G401 (cell line): Measurements from ENCODE around the gene CFAP100. TPM values are rescaled to one million over a fixed set of nuclear protein-coding genes. Genes with fewer than 3 reads are reported as not detected.

ENCODE experiments used
- DNase-seq: peaks from one replicate; pipeline ENCODE4 v3.0.0-alpha.2; 2015; ENCODE audit warnings: low spot score
- in situ Hi-C: cut with HindIII; loops from 2 replicates; pipeline ENCODE4 v1.10.0; 2016; ENCODE audit warnings: low sequenced_read_pairs, mixed read lengths
- total RNA-seq: library from RNA; depleted of rRNA; stranded (reverse); fragments of >200 nt; shearing (Covaris generic); gene quantifications from 2 replicates; pipeline ENCODE4 v1.2.3, GENCODE V29; 2014

CFAP100 gene
- total RNA-seq, 1 experiment from 2014 or later = not detected

DNA sequence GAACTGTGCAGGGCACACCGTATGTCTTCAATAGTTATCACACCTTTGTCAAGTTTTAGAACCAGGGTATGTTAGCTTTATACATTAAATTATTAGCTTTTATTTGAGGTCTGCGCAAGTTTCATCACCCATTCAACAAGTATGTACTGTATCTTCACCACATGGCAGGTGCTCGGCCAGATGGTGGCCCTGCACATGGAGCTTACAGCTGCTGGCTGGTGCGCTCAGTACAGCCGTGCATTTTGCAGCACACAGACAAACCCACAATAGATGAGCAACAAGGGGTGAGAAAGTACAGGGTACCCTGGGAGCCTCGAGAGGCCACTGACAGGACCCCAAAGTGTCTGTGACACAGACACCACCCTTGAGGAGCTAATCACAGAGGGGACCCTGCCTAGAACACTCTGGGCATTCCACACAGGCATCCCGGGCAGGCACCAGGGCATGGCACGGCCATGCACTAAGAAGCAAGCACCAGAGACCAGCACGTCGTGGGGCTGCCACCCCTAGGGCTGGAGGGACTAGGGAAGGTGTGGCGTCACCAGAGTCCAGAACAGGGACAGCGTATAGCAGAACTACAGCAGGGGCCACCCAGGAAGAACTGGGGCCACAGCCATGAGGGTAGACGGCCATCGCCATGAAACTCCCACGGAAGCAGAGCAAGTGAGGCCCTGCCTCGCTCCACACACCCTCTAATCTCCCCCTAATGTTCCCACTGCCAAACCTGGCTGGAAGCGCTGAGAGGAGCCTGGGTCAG is 53.6 kb downstream of the CFAP100 start:
- in situ Hi-C loops = no loop called here
- DNase-seq = no peak

DNA sequence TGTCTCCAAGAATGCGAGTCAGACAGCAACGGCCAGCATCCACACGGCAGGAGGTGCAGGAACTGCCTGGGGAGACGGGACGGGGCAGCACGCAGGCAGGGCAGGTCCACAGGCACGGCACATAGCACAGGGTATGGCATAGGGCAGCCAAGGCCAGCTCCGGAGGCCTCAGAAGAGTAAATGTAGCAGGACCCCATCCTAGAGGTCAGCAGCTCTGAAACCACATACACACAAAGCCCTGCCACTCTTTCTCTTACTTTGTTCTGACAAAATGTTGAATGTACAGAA is 54.1 kb downstream of the CFAP100 start:
- in situ Hi-C loops = no loop called here
- no peak for DNase-seq

DNA sequence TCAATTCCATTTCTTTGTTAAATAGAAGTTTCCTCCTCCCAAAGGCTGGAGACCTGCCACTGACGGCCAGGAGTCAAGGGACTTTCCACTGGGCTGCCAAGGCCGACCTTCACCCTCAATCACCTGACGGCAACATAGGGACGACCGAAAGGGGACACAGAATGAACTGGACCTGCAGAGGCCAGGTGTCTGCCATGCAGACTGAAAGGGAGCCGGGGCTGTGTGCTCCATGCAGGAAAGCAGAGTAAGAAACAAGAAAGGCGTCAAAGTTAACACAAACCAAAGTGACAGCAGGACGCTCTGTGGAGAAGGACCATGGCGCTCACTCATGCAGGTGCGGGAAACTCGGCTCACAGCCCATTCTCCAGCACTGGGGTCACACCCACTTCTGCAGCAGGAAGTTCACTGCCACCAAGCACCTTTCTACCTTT is 54.9 kb downstream of the CFAP100 start:
- DNase-seq = no peak
- in situ Hi-C loops = no loop called here

DNA sequence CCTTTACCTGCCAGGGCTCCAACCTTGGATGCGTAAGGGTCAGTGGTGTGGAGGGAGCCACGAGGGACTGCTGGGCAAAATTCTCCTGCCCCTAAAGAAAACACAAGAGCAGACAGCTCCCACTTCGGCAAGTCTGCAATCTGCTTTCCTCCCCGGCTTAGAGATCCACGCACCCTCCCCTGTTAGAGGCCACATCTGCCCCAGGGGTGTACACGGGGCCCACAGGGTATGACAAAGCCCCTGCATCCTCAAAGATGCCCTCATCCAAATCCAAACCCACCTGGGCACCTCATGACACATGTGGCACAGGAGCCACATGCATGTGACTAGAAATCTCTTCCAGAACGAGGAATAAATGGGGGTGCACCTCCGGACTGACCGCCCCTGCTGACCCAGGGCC is 55.5 kb downstream of the CFAP100 start:
- DNase-seq = no peak
- in situ Hi-C loops = no loop called here

DNA sequence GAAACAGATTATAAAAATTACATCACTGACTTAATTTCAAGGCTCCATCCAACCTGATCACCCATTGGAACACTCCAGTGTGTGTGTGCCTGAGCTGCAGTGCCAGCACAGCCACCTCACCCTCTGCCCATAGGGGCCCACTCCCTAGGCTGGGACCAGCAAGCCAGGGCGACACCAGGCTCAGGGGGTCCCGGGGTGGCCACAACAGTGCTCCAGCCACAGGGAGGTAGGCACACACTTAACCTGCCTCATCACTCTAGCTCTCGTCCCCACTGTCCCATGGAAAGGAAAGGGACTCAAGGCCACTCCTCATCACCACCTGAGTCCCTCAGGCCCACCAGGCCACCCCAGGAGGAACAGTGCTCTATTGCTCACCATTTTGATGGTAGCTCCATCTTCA is 56.0 kb downstream of the CFAP100 start:
- DNase-seq = no peak
- in situ Hi-C loops = no loop called here

DNA sequence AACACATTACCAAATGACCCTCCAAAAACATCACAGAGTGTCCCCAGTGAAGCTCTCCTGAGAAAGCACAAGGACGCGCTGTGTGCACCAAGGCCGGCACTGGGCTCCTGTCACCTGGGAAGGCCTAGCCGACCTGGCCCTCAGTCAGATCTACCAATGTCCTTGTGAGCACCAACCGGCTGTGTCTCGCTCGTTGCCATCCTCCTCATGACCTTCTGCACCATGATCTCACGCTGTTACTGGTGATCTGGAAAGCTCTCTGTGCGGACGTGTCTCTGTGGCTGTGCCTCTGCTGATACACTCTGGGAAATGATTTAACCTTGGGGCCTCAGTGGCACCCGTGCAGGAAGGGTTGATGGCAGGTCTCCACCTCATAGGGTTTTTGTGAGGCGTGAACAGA is 56.8 kb downstream of the CFAP100 start:
- DNase-seq = peak; percentile 16
- in situ Hi-C loops = no loop called here

DNA sequence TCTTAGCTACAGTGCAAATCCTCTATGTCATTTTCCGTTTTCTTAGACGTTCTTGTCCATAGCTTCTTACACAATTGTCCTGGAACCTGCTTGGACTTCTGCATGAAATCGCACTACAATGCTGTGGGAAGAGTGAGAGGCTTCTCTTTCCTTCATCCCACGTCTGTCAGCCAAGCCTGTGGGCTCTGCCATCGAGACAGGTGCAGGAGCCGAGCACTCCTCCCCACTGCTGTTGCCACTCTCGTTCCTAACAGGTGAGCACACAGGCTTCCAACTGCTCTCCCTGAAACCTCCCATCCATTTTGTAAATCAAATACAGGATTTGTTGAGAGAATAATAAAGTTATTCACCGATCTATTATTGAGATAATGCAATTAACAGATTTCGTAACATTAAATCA is 57.5 kb downstream of the CFAP100 start:
- in situ Hi-C loops = no loop called here
- DNase-seq = peak; percentile 44

DNA sequence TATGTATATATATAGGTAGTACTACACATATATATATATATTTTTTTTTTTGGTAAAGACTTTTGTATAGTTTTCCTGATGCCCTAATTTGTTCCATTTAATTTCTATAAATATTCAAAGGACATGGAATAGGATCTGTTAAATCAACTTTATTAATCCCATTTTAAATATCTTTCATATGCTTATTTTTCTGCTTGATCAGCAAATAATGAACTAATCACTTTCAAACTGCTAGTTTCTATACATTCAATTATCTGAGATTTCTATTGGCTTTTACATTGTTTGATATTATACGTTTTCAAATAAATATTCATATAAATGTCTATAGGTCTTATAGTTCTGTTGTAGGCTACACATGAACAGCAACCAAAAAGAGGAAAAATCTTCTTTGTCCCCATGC is 59.3 kb downstream of the CFAP100 start:
- in situ Hi-C loops = no loop called here
- no peak for DNase-seq

DNA sequence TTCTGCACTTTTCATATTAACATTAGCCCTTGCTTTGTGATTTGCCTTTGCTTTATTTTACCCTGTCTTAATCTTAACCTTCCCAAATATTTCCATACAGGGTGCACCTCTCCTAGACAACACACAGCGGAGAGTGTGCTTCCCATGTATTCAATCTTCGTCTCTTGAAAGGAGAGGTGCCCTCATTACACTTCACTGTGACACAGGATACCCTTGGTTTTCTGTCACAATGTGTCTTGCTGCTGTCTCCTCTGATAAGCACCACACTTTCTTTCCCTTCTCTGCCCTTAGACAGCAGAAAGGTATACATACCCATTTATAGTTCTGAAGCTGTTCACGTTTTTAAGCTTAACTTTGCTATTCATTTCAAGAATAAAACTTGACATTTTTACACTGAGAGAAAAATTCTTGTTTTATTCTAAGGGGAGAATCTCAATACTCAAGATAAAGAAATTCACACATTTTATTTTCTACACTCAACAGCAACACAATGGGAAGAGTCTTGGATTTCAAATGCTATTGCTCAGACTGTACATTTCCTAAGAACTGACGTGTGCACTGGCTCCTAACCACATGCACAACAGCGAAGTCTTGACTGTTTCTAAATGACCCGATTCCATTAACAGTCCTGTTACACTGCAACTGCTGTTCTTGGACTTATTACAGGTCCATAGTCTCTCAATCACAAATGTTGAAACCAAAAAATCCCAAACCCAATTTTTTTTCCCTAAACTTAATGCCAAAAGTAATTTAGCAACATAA is 59.9 kb downstream of the CFAP100 start:
- in situ Hi-C loops = no loop called here
- DNase-seq = no peak

DNA sequence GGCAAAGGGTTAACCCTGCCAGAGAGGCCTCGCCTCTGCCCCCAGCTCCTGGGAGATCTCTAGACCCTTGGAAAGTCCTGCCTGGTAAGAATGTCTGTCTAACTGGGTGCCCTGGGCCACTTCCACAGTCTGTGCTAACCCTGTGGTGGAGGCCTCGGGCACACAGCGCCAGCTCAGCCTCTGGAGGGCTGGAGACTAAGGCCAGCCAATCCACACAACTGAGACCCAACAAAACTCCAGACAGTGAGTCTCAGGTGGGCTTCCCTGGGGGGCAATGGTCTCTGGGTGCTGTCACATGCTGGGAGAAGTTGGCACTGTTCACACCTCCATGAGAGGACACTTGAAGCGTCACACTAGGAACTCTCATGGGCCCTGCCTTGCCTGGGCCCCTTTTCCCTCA is 61.5 kb downstream of the CFAP100 start:
- DNase-seq = no peak
- in situ Hi-C loops = no loop called here

DNA sequence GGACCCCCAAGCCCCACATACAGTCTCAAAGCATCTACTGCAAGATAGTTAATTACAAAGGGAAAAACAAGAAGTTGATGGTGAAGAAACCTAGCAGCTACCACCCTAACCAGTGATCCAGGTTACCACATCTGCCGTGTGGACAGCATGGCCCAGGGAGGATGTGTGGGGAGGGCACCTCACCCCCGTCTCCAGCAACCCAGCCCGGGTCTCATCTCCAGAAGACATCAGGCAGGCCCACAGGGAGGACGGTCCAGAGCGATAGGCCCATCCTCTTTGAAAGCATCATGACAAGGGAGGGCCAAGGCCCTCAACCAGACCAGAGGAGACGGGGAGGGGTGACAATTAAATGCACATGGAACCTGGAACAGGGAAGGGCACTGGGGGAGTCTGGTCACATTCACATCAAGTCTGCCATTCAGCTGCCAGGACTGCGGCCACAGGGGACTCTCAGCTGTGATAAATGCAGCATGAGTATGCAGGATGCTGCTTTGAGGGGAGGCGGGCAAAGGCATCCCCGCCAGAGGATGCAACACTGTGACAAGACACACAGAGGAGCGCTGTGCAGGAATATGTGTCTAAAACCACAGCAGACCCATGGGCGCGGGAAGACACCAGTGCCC is 62.2 kb downstream of the CFAP100 start:
- DNase-seq = no peak
- in situ Hi-C loops = no loop called here

DNA sequence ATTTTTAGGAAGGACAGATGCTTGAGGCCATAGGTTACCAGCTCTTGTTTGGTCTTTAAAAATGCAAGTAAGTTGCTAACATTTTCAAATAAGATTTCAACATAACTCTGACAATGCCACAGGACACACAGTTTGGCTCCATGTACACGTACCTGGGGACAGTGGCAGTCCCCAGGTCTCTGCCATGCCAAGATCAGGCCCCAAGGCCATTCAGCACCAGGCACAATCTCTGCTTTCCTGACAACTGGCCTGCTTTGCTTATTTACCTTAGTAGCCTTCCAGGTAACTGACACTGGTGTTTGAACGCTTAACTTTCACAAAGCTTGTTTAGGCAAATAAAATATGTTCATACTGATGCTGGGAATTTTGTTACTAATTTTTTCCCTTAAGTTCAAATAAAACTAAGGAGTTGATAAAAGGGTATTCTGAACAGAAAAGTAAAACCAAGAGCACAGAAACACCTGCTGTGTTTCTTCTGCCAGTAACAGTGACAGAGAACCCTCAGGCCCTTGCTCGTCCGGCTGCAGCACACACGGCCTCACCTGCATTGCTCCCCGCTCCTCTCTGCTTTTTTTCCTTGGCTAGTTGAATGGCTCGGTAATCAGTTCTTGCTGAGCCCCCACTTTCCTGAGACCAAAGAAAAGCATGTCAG is 64.5 kb downstream of the CFAP100 start:
- in situ Hi-C loops = no loop called here

DNA sequence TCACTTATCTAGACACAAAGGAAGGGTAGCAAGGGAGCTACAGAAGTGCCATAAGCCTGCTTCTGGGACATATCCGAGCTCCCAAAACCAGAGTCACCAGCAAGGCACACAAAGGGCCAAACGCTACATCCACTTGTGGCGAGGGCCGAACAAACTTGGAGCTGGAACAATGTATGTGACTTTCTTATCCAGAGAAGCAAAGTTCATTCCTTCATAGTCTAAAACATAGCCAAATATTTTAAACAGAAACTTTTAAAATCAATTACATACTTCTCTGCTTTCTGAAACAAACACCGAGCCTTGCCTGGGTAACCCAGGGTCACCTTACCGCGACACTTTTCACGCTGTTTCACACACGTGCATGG is 65.0 kb downstream of the CFAP100 start:
- in situ Hi-C loops = no loop called here
- DNase-seq = no peak

More for the DNA sequence above, 64.5 kb downstream of the CFAP100 start:
- no peak for DNase-seq

DNA sequence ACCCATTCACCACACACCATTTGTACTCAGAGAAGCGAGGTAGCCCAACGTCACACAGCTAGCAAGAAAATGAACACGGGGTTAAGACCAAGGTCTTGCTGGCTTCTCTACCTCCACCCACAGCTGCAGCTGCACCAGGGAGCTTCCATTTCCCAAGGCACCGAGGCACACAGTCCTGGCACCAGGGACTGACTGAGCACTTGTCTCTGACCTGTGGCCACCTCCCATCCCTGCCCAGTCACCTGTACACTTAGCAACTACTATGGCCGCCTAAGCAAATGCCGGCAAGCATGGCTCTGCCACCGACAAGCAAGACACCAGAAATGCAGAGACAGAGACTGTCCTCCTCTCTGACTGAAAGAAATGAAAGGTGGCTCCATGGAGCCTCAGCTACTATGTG is 65.7 kb downstream of the CFAP100 start:
- no peak for DNase-seq
- in situ Hi-C loops = no loop called here

DNA sequence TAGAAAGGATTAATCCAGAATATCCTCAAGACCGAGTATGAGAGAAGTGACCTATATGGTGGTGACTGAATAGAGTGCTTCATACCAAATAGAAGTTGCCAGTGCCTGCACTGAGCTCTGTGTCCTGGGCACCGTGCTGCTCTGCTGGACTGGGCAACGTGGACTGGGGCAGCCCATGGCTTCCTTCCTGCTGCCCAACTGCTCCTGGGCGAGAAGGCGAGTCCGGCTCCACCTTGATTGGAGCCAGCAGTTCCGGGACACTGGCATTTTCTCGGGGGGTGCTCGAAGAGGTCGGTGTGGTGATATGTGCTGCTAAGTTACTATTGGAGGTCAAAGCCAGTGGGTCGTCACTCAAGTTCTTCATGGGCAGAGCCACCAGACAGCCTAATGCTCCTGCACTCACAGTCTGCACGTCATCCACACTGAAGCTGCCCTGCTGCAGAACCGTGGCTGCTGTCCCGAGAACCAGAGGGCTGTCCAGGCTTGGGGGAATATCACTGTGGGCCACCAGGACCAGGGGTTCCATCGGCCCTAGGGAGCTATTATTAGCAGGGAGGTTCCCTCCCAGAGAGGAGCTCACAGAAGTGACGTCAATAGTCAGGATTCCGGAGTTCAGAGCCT is 66.9 kb downstream of the CFAP100 start:
- no peak for DNase-seq
- in situ Hi-C loops = no loop called here

DNA sequence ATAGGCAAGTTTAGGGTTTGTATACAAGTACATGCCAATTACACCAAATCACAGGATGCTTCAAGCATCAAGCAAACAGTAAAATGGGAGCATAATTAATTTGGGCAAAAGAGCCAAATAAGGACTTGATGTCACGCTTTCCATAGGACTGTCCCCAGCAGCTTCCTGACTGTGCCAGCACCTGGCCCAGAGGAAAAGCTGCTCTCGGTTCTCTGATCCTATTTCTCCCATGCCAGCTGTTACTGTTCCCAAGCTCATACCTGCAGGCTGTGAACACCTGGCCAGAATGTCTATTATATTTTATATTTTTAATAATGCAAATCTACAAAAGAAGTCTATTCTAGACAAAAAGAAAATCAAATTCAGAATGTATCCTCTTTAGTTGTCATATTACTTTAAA is 68.8 kb downstream of the CFAP100 start:
- DNase-seq = no peak
- in situ Hi-C loops = no loop called here

DNA sequence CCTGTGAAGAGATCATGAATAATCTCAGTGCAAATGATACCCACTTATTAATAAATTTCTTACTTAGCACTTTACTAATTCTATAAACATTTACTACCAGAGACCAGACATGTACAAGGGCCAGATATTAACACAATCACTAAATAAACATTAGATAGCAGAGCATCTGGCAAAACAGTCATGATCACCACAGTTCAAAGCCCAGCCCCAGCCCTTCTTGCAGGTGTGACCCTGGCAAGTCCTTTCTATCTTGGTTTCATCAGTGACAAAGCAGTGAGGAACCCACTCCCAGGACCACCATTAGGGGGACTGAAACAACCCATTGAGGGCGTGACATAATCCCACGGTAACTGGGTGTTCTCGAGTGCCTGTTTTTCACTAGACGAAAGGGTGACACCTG is 69.4 kb downstream of the CFAP100 start:
- DNase-seq = no peak
- in situ Hi-C loops = no loop called here

DNA sequence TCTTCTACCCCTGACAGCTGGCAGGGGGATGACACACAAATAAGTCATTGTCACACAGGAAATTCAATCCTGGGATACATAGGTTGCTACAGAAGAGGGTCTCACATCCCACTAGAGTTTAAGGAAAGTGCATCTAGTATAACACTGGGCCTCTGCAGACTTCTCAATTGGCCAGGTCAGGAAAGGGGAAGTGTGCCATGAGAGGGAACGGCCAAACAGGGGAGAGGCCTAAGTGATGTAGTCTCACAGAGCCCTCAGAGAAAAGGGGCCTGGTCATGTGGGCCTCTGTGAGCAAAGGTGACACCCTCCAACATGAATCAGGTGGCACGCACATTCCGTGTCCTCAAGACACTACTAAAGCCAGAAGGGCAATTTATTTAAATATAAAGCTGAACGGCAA is 69.8 kb downstream of the CFAP100 start:
- in situ Hi-C loops = no loop called here
- DNase-seq = no peak

DNA sequence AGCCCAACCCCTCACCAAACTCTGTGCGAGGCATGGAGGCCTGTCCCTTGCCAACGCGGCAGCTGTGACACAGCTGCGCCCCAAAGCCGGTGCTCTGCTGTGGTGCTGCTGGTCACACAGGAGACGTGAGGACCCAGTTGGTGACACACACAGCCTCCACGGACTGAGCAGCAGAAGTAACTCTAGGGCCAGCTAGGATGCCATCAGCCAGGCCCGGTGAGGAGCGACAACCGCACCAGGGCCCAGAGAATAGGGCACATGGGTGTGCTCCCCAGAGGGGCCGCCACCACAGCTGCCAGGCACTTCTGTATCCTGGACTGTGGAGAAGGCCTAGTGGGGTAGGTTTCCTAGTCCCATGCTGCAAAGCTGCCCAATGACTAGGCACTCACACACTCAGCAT is 70.3 kb downstream of the CFAP100 start:
- in situ Hi-C loops = no loop called here
- DNase-seq = no peak
